NT2/D1 (cell line): ENCODE measurements around the gene CRY1.

Experiments used
- YY1 ChIP-seq: IDR thresholded peaks from 2 replicates; pipeline ENCODE4 v1.6.1; 2011; ENCODE audit not compliant: insufficient read length, insufficient read depth
- ZNF274 ChIP-seq: IDR thresholded peaks from 2 replicates; pipeline ENCODE4 v1.6.1; 2011; ENCODE audit warnings: mild to moderate bottlenecking, low read depth, low read length

GRCh38 chr12:107064687-107065086 lies 28.7 kb downstream of the CRY1 start:
- no peak for TF ChIP-seq ZNF274
- no peak for TF ChIP-seq YY1
